GM10248 (cell line): ENCODE results near the gene E2F1.

Source experiments
- CTCF ChIA-PET: fragments of 300-600 bp; sonication (Branson Sonifier 250); formaldehyde crosslinking; extraction: SDS; loops from one replicate; lab custom pipeline; 2021; ENCODE audit warnings: antibody characterized with exemption; lab: Yijun Ruan, JAX
- POLR2A ChIA-PET: fragments of 350-650 bp; sonication (Branson Sonifier 250); formaldehyde crosslinking; extraction: SDS; loops from one replicate; lab custom pipeline; 2020; ENCODE audit warnings: antibody characterized with exemption; lab: Yijun Ruan, JAX
- DNase-seq: peaks from one replicate; pipeline ENCODE4 v3.0.0; 2012; ENCODE audit errors: extremely low spot score
- CTCF ChIP-seq: IDR thresholded peaks from 2 replicates; pipeline ENCODE4 v1.5.1; 2012; ENCODE audit warnings: mild to moderate bottlenecking, low read depth; ENCODE audit errors: extremely low read depth, missing control alignments, control extremely low read depth

E2F1 gene

GRCh38 chr20:33673114-33673409 is 13.1 kb downstream of the E2F1 start:
- ChIA-PET CTCF (no interaction called here), POLR2A (interaction anchor here (0.6 kb wide), 1 partner anchor 352 kb away, joined by 4 read pairs; no protein-coding TSS in a partner anchor)
- DNase-seq = no peak
- TF ChIP-seq CTCF = no peak

GRCh38 chr20:33672426-33673113 is 13.6 kb downstream of the E2F1 start:
- DNase-seq = no peak
- CTCF ChIA-PET = interaction anchor here (2.7 kb wide), 1 partner anchor 9 kb away, joined by 9 read pairs; no protein-coding TSS in a partner anchor
- TF ChIP-seq CTCF = no peak
- POLR2A ChIA-PET = no interaction called here

DNA sequence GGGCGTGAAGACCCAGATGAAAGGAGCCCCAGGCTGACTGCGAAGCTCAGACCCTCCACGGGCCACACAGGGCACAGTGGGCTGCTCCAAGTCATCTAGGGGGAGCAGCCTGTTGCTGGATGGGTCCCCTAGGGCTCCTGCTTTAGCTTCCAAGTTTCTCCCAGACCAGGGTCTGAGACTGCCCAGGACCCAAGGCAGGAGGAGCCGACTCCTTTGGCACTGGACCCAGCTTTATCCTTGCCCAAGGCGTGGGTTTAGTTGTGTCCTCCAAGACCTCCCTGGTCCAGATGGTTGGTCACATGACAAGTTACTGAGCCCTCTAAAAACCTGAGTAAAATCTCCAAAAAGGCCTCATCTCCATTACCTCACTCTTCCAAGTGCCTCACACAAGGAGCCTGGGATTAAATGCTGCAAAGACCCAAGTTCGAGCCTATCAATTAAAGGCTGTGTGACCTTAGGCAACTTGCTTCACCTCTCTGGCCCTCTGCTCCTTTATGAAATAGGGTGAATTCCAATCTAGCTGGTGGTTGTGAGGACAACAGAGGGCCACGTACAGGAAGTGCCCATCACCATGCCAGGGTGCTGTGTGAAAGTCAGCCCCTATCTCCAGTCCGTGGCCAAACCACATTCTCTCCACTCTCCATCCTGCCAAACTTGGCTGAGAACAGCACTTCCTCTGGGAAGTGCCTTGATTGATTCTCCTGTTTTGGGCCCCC is 14.5 kb downstream of the E2F1 start:
- no peak for TF ChIP-seq CTCF
- DNase-seq = no peak
- CTCF ChIA-PET = interaction anchor here (0.9 to 2.7 kb wide), 2 partner anchors 9 to 13 kb away, joined by 3 to 9 read pairs; no protein-coding TSS in a partner anchor
- POLR2A ChIA-PET = no interaction called here

- POLR2A ChIA-PET = no interaction called here
These were observed 15.3 kb downstream of the E2F1 start for GRCh38 chr20:33670715-33671499.

DNA sequence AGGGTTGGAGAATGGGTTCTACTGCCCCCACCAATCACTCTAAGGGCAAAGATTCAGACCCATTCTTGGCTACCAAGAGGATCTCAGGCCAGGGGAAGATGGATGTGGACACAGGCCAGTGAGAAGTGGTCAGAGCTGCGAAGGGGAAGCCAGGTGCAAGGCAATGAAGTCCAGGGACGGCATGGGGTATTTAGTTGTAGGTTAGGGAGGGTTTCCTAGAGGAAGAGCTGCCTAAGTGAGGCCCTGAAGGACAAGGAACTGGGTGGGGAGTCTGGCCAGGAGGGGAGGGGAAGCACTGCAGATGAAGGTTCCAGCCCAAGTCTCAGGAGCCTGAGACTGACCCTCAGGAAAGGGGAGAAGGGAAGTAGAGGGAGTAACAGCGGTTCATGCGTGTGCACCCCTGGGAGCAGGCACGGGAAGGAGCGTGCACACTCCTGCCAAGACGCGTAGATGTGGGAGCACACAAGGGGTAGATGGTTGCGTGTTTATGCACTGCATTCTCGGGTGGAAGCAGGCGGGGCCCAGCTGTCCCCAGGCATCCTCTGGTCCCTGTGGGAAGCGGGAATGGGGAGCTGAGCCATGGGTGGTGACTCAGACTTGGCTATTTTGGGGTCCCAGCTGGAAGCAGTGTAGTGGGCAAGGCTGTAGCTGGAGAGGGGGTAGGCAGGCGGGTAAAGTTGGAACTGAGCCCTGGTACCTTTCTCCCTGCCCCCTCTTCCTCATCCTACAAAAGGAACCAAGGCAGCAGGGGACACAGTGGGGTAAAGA is 16.1 kb downstream of the E2F1 start:
- no peak for TF ChIP-seq CTCF
- ChIA-PET CTCF (interaction anchor here (1.1 to 5.6 kb wide), 6 partner anchors 11 to 212 kb away, joined by 4 to 61 read pairs (median 16); no protein-coding TSS in a partner anchor), POLR2A (no interaction called here)
- DNase-seq = no peak

More at GRCh38 chr20:33670715-33671499, 15.3 kb downstream of the E2F1 start:
- DNase-seq = no peak
- no peak for TF ChIP-seq CTCF
- CTCF ChIA-PET = interaction anchor here (0.9 to 5.0 kb wide), 4 partner anchors 10 to 213 kb away, joined by 3 to 50 read pairs (median 6); no protein-coding TSS in a partner anchor

DNA sequence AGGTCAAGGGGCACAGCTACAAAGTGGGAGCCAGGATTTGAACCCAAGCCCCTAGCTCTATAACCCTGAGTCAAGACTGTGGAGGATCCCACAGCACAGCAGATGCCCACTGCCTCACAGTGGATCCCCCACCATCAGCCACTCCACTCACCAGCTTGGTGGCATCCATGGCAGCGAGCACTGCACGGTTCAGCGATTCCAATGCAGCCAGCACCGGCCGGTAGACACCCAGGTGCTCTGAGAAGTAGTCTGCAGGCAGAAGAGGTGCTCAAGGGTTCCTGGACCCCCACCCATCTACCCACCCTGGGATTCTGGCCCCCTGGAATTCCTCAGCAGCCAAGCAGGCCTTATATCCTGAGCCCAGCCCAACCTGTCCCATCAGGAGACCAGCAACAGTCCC is 17.0 kb downstream of the E2F1 start:
- DNase-seq = no peak
- no peak for TF ChIP-seq CTCF
- POLR2A ChIA-PET = no interaction called here
- CTCF ChIA-PET = interaction anchor here (1.2 to 5.6 kb wide), 15 partner anchors 8 to 215 kb away, joined by 3 to 61 read pairs (median 7); no protein-coding TSS in a partner anchor
